PC-3 (cell line): ENCODE data around the gene IPO4. TPM values are rescaled to one million over a fixed set of nuclear protein-coding genes. Genes with fewer than 3 reads are reported as not detected.

Source experiments
- ATAC-seq: fragments of 200-7000 bp; cut with Tn5 transposase; 2 replicates; pipeline ENCODE4 v1.9.1; 2020; ENCODE audit warnings: mild to moderate bottlenecking, moderate library complexity
- BruUV-seq: library from RNA; stranded (reverse); fragments of 400-500 nt; replicated peaks from 2 replicates; lab custom pipeline; 2021; lab: Mats Ljungman, UMichigan
- CTCF ChIA-PET: fragments of 300-600 bp; sonication (Branson Sonifier 250); formaldehyde crosslinking; loops from one replicate; lab custom pipeline; 2022; ENCODE audit warnings: antibody characterized with exemption; lab: Charles Lee
- POLR2A ChIA-PET: fragments of 300-600 bp; sonication (Branson Sonifier 250); formaldehyde crosslinking; loops from one replicate; lab custom pipeline; 2022; ENCODE audit warnings: antibody characterized with exemption; ENCODE audit not compliant: unreplicated experiment; lab: Charles Lee
- DNase-seq: peaks from one replicate; pipeline ENCODE4 v3.0.0-alpha.2; 2015
- H2AFZ ChIP-seq: fragments of 300-600 bp; sonication (generic); 2 replicates; pipeline ENCODE4 v1.6.0; 2016; ENCODE audit warnings: antibody characterized with exemption, low read length
- H3F3A ChIP-seq: fragments of 300-600 bp; sonication (generic); one replicate; pipeline ENCODE4 v1.6.0; 2017; ENCODE audit warnings: antibody characterized with exemption, low read length, control low read depth, mild to moderate bottlenecking; ENCODE audit not compliant: unreplicated experiment
- H3K27ac ChIP-seq: fragments of 300-600 bp; sonication (generic); 2 replicates; pipeline ENCODE4 v1.5.1; 2016; ENCODE audit warnings: mild to moderate bottlenecking, low read length
- H3K27me3 ChIP-seq: fragments of 300-600 bp; sonication (generic); 2 replicates; pipeline ENCODE4 v1.6.1; 2016; ENCODE audit warnings: low read length, mixed read lengths
- H3K36me3 ChIP-seq: fragments of 300-600 bp; sonication (generic); 2 replicates; pipeline ENCODE4 v1.6.1; 2016; ENCODE audit warnings: low read depth, mixed run types, low read length, mixed read lengths
- H3K4me1 ChIP-seq: fragments of 300-600 bp; sonication (generic); 2 replicates; pipeline ENCODE4 v1.5.1; 2016; ENCODE audit warnings: low read length; ENCODE audit not compliant: insufficient read depth
- H3K4me2 ChIP-seq: fragments of 300-600 bp; sonication (generic); 2 replicates; pipeline ENCODE4 v1.6.0; 2016; ENCODE audit warnings: low read length
- H3K4me3 ChIP-seq: fragments of 300-600 bp; sonication (generic); 2 replicates; pipeline ENCODE4 v1.5.1; 2016; ENCODE audit warnings: mild to moderate bottlenecking, low read length, mixed read lengths
- H3K79me2 ChIP-seq: fragments of 300-600 bp; sonication (generic); 2 replicates; pipeline ENCODE4 v1.6.1; 2017; ENCODE audit warnings: low read length, mixed read lengths
- H3K9ac ChIP-seq: fragments of 300-600 bp; sonication (generic); 2 replicates; pipeline ENCODE4 v1.6.0; 2016; ENCODE audit warnings: mild to moderate bottlenecking, low read length
- H3K9me2 ChIP-seq: fragments of 300-600 bp; sonication (generic); replicated peaks from 2 replicates; pipeline ENCODE4 v1.6.1; 2016; ENCODE audit warnings: mixed run types, low read length, mixed read lengths
- H3K9me3 ChIP-seq: fragments of 300-600 bp; sonication (generic); 2 replicates; pipeline ENCODE4 v1.6.1; 2016; ENCODE audit warnings: low read length, mixed read lengths
- H4K20me1 ChIP-seq: fragments of 300-600 bp; sonication (generic); 2 replicates; pipeline ENCODE4 v1.6.1; 2016; ENCODE audit warnings: low read length, mixed read lengths
- CTCF ChIP-seq: fragments of 300-600 bp; sonication (generic); conservative IDR thresholded peaks from 2 replicates; pipeline ENCODE4 v1.5.1; 2017; ENCODE audit warnings: antibody characterized with exemption, low read depth, mild to moderate bottlenecking, low read length
- EZH2 ChIP-seq: fragments of 300-600 bp; sonication (generic); IDR thresholded peaks from one replicate; pipeline ENCODE4 v1.6.1; 2017; ENCODE audit warnings: antibody characterized with exemption, mild to moderate bottlenecking, low read length; ENCODE audit not compliant: unreplicated experiment
- EZH2phosphoT487 ChIP-seq: fragments of 300-600 bp; sonication (generic); IDR thresholded peaks from 2 replicates; pipeline ENCODE4 v1.6.1; 2018; ENCODE audit warnings: mild to moderate bottlenecking, antibody characterized with exemption, low read length, borderline replicate concordance
- intact Hi-C: fragments of 100-400 bp; cut with micrococcal nuclease; formaldehyde crosslinking; loops from 2 replicates; pipeline ENCODE4 v1.9.0; 2023
- total RNA-seq: library from RNA; depleted of rRNA; stranded (reverse); fragments of >200 nt; gene quantifications from 2 replicates; pipeline ENCODE4 v1.2.3, GENCODE V29; 2014

IPO4 gene
- total RNA-seq, 1 experiment from 2014 or later = 211 TPM

- POLR2A ChIA-PET = no interaction called here
- Histone ChIP-seq H3K9me2 (no peaks in the 10 kb centered on the region), H2AFZ (no peak overlapping the region), H3K9me3 (no peaks in the 10 kb centered on the region), H4K20me1 (no peaks in the 10 kb centered on the region), H3F3A (no peaks in the 10 kb centered on the region), H3K79me2 (peaks cover 2% of the 10 kb centered on the region; the same call in 1 of the 2 replicates), H3K4me3 (no peak overlapping the region), H3K27ac (no peak overlapping the region), H3K4me1 (peaks cover 7% of the 10 kb centered on the region), H3K27me3 (no peaks in the 10 kb centered on the region), H3K4me2 (no peak overlapping the region), H3K36me3 (no peaks in the 10 kb centered on the region), H3K9ac (no peak overlapping the region)
- ATAC-seq (no peak), DNase-seq (no peak)
- intact Hi-C loops = no loop called here
- BruUV-seq = no TSS peak
- TF ChIP-seq CTCF (no peak), EZH2 (no peak), EZH2phosphoT487 (no peak)
- CTCF ChIA-PET = no interaction called here
Observed at GRCh38 chr14:24131549-24131966, 57.1 kb downstream of the IPO4 start.

- no peak for DNase-seq
- no peaks in the 10 kb centered on the region for H3K27me3 ChIP-seq
- BruUV-seq = no TSS peak
- H3K79me2 ChIP-seq = no peaks in the 10 kb centered on the region
- TF ChIP-seq CTCF (no peak), EZH2 (no peak), EZH2phosphoT487 (no peak)
- no peaks in the 10 kb centered on the region for H3K9me2 ChIP-seq
- no peaks in the 10 kb centered on the region for H3K9me3 ChIP-seq
- H3K27ac ChIP-seq = no peak overlapping the region
- ChIA-PET CTCF (interaction anchor here (0.6 kb wide), 1 partner anchor 73 kb away, joined by 3 read pairs; no protein-coding TSS in a partner anchor), POLR2A (no interaction called here)
- no peak overlapping the region for H3K4me2 ChIP-seq
- no peaks in the 10 kb centered on the region for H4K20me1 ChIP-seq
- no peak for ATAC-seq
- no peak overlapping the region for H3K4me3 ChIP-seq
- H3K4me1 ChIP-seq = peaks cover 6% of the 10 kb centered on the region
- no peak overlapping the region for H3K9ac ChIP-seq
- intact Hi-C loops = no loop called here
- no peak overlapping the region for H2AFZ ChIP-seq
- H3K36me3 ChIP-seq = no peaks in the 10 kb centered on the region
- H3F3A ChIP-seq = no peaks in the 10 kb centered on the region
Observed at GRCh38 chr14:24130717-24131548, 57.7 kb downstream of the IPO4 start.

- Histone ChIP-seq H3K27ac (no peak within 1 kb of the TSS), H4K20me1 (no peaks in the 10 kb centered on the region), H3K4me1 (peaks cover 4% of the 10 kb centered on the region), H3K79me2 (no peaks in the 10 kb centered on the region), H3K9me3 (no peaks in the 10 kb centered on the region), H3K9ac (no peak within 1 kb of the TSS), H3K27me3 (no peaks in the 10 kb centered on the region), H3K4me3 (no peak within 1 kb of the TSS), H3K9me2 (no peaks in the 10 kb centered on the region), H3K36me3 (no peaks in the 10 kb centered on the region), H3F3A (no peaks in the 10 kb centered on the region), H2AFZ (no peak within 1 kb of the TSS), H3K4me2 (no peak within 1 kb of the TSS)
- ChIA-PET CTCF (no interaction called here), POLR2A (no interaction called here)
- intact Hi-C loops = no loop called here
- no peak for DNase-seq
- no peak for ATAC-seq
- BruUV-seq = no TSS peak
- TF ChIP-seq EZH2phosphoT487 = no peak
- no peak for TF ChIP-seq EZH2
- TF ChIP-seq CTCF = no peak
Observed at GRCh38 chr14:24130380-24130716, 58.3 kb downstream of the IPO4 start, which contains the start of gene FITM1. FITM1 (plus strand) TSS chr14:24130659; CDS start chr14:24131564, 905 bp downstream.
